OCI-LY7 (cell line): ENCODE data around the gene TPSD1.
"Not testable (repeated sequence)": the region's sequence is repeated elsewhere in the genome, so short reads cannot be mapped to it uniquely, and the experiment has no call there.

Experiments used
- CTCF ChIP-seq: fragments of 200-600 bp; sonication (generic); conservative IDR thresholded peaks from 2 replicates; pipeline ENCODE4 v1.5.1; 2014; ENCODE audit warnings: mild to moderate bottlenecking, antibody characterized with exemption, low read length, moderate library complexity, mixed read lengths
- EZH2phosphoT487 ChIP-seq: fragments of 200-600 bp; sonication (generic); IDR thresholded peaks from 2 replicates; pipeline ENCODE4 v1.6.1; 2018; ENCODE audit warnings: low read depth, borderline replicate concordance, mild to moderate bottlenecking, mixed run types, antibody characterized with exemption, low read length, moderate library complexity, mixed read lengths

GRCh38 chr16:1236659-1237058, 19.2 kb upstream of the TPSD1 start:
- not testable (repeated sequence) for TF ChIP-seq CTCF, EZH2phosphoT487
